WTC11 (cell line): Measurements from ENCODE around the gene HIGD1B. TPM values are rescaled to one million over a fixed set of nuclear protein-coding genes. Genes with fewer than 3 reads are reported as not detected.

Experiments
- ATAC-seq: fragments of 200-7000 bp; cut with Tn5 transposase; 2 replicates; pipeline ENCODE4 v1.10.0; 2021; ENCODE audit warnings: mild to moderate bottlenecking, moderate library complexity
- CTCF ChIA-PET: fragments of 300-600 bp; sonication (Branson Sonifier 250); formaldehyde crosslinking; loops from one replicate; lab custom pipeline; 2021; ENCODE audit warnings: antibody characterized with exemption; lab: Charles Lee
- POLR2A ChIA-PET: fragments of 350-600 bp; sonication (Branson Sonifier 250); formaldehyde crosslinking; loops from one replicate; lab custom pipeline; 2021; ENCODE audit warnings: antibody characterized with exemption; lab: Charles Lee
- DNase-seq: peaks from one replicate; pipeline ENCODE4 v3.0.0; 2021; ENCODE audit warnings: low spot score
- H3K27ac Mint-ChIP-seq: 2 replicates; pipeline ENCODE4 v1.8.0; 2021; ENCODE audit warnings: mixed read lengths
- H3K27me3 Mint-ChIP-seq: 2 replicates; pipeline ENCODE4 v1.8.0; 2021; ENCODE audit warnings: low read depth, mild to moderate bottlenecking, moderate library complexity, mixed read lengths
- H3K36me3 Mint-ChIP-seq: 2 replicates; pipeline ENCODE4 v1.8.0; 2021; ENCODE audit warnings: mixed read lengths
- H3K4me1 Mint-ChIP-seq: 2 replicates; pipeline ENCODE4 v1.8.0; 2022; ENCODE audit warnings: mixed read lengths
- H3K4me3 Mint-ChIP-seq: 2 replicates; pipeline ENCODE4 v1.8.0; 2021; ENCODE audit warnings: mild to moderate bottlenecking, moderate library complexity, mixed read lengths
- H3K9me3 Mint-ChIP-seq: 2 replicates; pipeline ENCODE4 v1.8.0; 2021; ENCODE audit warnings: mixed read lengths
- AR ChIP-seq: fragments of 250-450 bp; sonication (Bioruptor Pico); IDR thresholded peaks from 2 replicates; pipeline ENCODE4 v1.9.0; 2021; ENCODE audit warnings: mild to moderate bottlenecking
- ATF1 ChIP-seq: sonication (generic); formaldehyde crosslinking; IDR thresholded peaks from 2 replicates; pipeline ENCODE4 v1.8.1; 2023; ENCODE audit warnings: mild to moderate bottlenecking, moderate library complexity, missing genetic modification reagents
- FOXK1 ChIP-seq: sonication (generic); formaldehyde crosslinking; IDR thresholded peaks from 2 replicates; pipeline ENCODE4 v1.8.0; 2022; ENCODE audit warnings: mild to moderate bottlenecking, moderate library complexity, missing genetic modification reagents
- GABPB1 ChIP-seq: sonication (generic); formaldehyde crosslinking; IDR thresholded peaks from 2 replicates; pipeline ENCODE4 v1.8.1; 2023; ENCODE audit warnings: mild to moderate bottlenecking, missing genetic modification reagents
- GRHL2 ChIP-seq: fragments of 250-450 bp; sonication (Bioruptor Pico); IDR thresholded peaks from 2 replicates; pipeline ENCODE4 v1.8.0; 2022; ENCODE audit warnings: mild to moderate bottlenecking, moderate library complexity; ENCODE audit not compliant: insufficient replicate concordance, severe bottlenecking
- IRF2 ChIP-seq: sonication (generic); formaldehyde crosslinking; IDR thresholded peaks from 2 replicates; pipeline ENCODE4 v1.8.0; 2022; ENCODE audit warnings: low read depth, missing genetic modification reagents, borderline replicate concordance
- JAZF1 ChIP-seq: fragments of 250-450 bp; sonication (Bioruptor Pico); IDR thresholded peaks from 2 replicates; pipeline ENCODE4 v1.9.0; 2021; ENCODE audit warnings: moderate library complexity, mild to moderate bottlenecking, inconsistent platforms
- JUN ChIP-seq: sonication (generic); formaldehyde crosslinking; IDR thresholded peaks from 2 replicates; pipeline ENCODE4 v1.8.0; 2023; ENCODE audit warnings: mild to moderate bottlenecking, missing genetic modification reagents
- MYBL2 ChIP-seq: sonication (generic); formaldehyde crosslinking; IDR thresholded peaks from 2 replicates; pipeline ENCODE4 v1.8.1; 2023; ENCODE audit warnings: mild to moderate bottlenecking, moderate library complexity, missing genetic modification reagents
- NFATC4 ChIP-seq: fragments of 250-450 bp; sonication (Bioruptor Pico); IDR thresholded peaks from 2 replicates; pipeline ENCODE4 v1.9.0; 2021; ENCODE audit warnings: mild to moderate bottlenecking
- NFE2L1 ChIP-seq: sonication (generic); formaldehyde crosslinking; IDR thresholded peaks from 2 replicates; pipeline ENCODE4 v1.8.1; 2023; ENCODE audit warnings: missing genetic modification reagents
- NFYB ChIP-seq: sonication (generic); formaldehyde crosslinking; conservative IDR thresholded peaks from 2 replicates; pipeline ENCODE4 v1.8.0; 2022; ENCODE audit warnings: low read depth, missing genetic modification reagents
- PRRX2 ChIP-seq: fragments of 250-450 bp; sonication (Bioruptor Pico); IDR thresholded peaks from 2 replicates; pipeline ENCODE4 v1.8.0; 2021; ENCODE audit warnings: mild to moderate bottlenecking
- SMAD4 ChIP-seq: sonication (generic); formaldehyde crosslinking; IDR thresholded peaks from 2 replicates; pipeline ENCODE4 v1.8.0; 2022; ENCODE audit warnings: mild to moderate bottlenecking, missing genetic modification reagents
- ZMAT4 ChIP-seq: fragments of 250-450 bp; sonication (Bioruptor Pico); IDR thresholded peaks from 2 replicates; pipeline ENCODE4 v1.9.0; 2021; ENCODE audit warnings: mild to moderate bottlenecking
- ZNF263 ChIP-seq: sonication (generic); formaldehyde crosslinking; IDR thresholded peaks from 2 replicates; pipeline ENCODE4 v1.8.1; 2022; ENCODE audit warnings: low read depth, mild to moderate bottlenecking, moderate library complexity, missing genetic modification reagents
- ZNF423 ChIP-seq: fragments of 250-450 bp; sonication (Bioruptor Pico); IDR thresholded peaks from 2 replicates; pipeline ENCODE4 v2.1.2; 2022; ENCODE audit warnings: mild to moderate bottlenecking, moderate library complexity
- ZNF671 ChIP-seq: fragments of 250-450 bp; sonication (Bioruptor Pico); IDR thresholded peaks from 2 replicates; pipeline ENCODE4 v1.8.0; 2021; ENCODE audit warnings: mild to moderate bottlenecking
- total RNA-seq: library from RNA; stranded (reverse); gene quantifications from 3 replicates; pipeline ENCODE4 v1.2.3, GENCODE V29; 2021
- TF ChIP-seq, protein P1 (sequence below): sonication (generic); formaldehyde crosslinking; IDR thresholded peaks from 2 replicates; pipeline ENCODE4 v1.8.0; 2023; ENCODE audit warnings: mild to moderate bottlenecking, missing genetic modification reagents
- TF ChIP-seq, protein P2 (sequence below): sonication (generic); formaldehyde crosslinking; conservative IDR thresholded peaks from 2 replicates; pipeline ENCODE4 v1.8.1; 2023; ENCODE audit warnings: mild to moderate bottlenecking, low read depth, missing genetic modification reagents, moderate library complexity
- TF ChIP-seq, protein P3 (sequence below): sonication (generic); formaldehyde crosslinking; IDR thresholded peaks from 2 replicates; pipeline ENCODE4 v1.8.0; 2022; ENCODE audit warnings: missing genetic modification reagents

Gene HIGD1B
- total RNA-seq, 1 experiment from 2014 or later, result not detected

- TF ChIP-seq, protein P1, sequence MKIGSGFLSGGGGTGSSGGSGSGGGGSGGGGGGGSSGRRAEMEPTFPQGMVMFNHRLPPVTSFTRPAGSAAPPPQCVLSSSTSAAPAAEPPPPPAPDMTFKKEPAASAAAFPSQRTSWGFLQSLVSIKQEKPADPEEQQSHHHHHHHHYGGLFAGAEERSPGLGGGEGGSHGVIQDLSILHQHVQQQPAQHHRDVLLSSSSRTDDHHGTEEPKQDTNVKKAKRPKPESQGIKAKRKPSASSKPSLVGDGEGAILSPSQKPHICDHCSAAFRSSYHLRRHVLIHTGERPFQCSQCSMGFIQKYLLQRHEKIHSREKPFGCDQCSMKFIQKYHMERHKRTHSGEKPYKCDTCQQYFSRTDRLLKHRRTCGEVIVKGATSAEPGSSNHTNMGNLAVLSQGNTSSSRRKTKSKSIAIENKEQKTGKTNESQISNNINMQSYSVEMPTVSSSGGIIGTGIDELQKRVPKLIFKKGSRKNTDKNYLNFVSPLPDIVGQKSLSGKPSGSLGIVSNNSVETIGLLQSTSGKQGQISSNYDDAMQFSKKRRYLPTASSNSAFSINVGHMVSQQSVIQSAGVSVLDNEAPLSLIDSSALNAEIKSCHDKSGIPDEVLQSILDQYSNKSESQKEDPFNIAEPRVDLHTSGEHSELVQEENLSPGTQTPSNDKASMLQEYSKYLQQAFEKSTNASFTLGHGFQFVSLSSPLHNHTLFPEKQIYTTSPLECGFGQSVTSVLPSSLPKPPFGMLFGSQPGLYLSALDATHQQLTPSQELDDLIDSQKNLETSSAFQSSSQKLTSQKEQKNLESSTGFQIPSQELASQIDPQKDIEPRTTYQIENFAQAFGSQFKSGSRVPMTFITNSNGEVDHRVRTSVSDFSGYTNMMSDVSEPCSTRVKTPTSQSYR (CRISPR knock-in tag), result no peak
- TF ChIP-seq, protein P2, sequence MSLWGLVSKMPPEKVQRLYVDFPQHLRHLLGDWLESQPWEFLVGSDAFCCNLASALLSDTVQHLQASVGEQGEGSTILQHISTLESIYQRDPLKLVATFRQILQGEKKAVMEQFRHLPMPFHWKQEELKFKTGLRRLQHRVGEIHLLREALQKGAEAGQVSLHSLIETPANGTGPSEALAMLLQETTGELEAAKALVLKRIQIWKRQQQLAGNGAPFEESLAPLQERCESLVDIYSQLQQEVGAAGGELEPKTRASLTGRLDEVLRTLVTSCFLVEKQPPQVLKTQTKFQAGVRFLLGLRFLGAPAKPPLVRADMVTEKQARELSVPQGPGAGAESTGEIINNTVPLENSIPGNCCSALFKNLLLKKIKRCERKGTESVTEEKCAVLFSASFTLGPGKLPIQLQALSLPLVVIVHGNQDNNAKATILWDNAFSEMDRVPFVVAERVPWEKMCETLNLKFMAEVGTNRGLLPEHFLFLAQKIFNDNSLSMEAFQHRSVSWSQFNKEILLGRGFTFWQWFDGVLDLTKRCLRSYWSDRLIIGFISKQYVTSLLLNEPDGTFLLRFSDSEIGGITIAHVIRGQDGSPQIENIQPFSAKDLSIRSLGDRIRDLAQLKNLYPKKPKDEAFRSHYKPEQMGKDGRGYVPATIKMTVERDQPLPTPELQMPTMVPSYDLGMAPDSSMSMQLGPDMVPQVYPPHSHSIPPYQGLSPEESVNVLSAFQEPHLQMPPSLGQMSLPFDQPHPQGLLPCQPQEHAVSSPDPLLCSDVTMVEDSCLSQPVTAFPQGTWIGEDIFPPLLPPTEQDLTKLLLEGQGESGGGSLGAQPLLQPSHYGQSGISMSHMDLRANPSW (CRISPR knock-in tag), result no peak
- no peak for TF ChIP-seq FOXK1 (CRISPR knock-in tag)
- TF ChIP-seq ZNF263 (CRISPR knock-in tag), result no peak
- no peak for TF ChIP-seq GRHL2 (CRISPR knock-in tag)
- TF ChIP-seq ATF1 (CRISPR knock-in tag), result no peak
- TF ChIP-seq GABPB1 (CRISPR knock-in tag), result no peak
- TF ChIP-seq, protein P3, sequence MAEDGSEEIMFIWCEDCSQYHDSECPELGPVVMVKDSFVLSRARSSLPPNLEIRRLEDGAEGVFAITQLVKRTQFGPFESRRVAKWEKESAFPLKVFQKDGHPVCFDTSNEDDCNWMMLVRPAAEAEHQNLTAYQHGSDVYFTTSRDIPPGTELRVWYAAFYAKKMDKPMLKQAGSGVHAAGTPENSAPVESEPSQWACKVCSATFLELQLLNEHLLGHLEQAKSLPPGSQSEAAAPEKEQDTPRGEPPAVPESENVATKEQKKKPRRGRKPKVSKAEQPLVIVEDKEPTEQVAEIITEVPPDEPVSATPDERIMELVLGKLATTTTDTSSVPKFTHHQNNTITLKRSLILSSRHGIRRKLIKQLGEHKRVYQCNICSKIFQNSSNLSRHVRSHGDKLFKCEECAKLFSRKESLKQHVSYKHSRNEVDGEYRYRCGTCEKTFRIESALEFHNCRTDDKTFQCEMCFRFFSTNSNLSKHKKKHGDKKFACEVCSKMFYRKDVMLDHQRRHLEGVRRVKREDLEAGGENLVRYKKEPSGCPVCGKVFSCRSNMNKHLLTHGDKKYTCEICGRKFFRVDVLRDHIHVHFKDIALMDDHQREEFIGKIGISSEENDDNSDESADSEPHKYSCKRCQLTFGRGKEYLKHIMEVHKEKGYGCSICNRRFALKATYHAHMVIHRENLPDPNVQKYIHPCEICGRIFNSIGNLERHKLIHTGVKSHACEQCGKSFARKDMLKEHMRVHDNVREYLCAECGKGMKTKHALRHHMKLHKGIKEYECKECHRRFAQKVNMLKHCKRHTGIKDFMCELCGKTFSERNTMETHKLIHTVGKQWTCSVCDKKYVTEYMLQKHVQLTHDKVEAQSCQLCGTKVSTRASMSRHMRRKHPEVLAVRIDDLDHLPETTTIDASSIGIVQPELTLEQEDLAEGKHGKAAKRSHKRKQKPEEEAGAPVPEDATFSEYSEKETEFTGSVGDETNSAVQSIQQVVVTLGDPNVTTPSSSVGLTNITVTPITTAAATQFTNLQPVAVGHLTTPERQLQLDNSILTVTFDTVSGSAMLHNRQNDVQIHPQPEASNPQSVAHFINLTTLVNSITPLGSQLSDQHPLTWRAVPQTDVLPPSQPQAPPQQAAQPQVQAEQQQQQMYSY, result no peak
- TF ChIP-seq MYBL2, result no peak
- TF ChIP-seq PRRX2 (CRISPR knock-in tag), result no peak
- no peak for TF ChIP-seq ZNF423 (CRISPR knock-in tag)
- TF ChIP-seq, all 79 proteins: peak for 0
These were observed 31.7 kb downstream of the HIGD1B start (continued) for GRCh38 chr17:44879376-44879775.

GRCh38 chr17:44880062-44880461, 32.4 kb downstream of the HIGD1B start:
- no peak overlapping the region for H3K4me3 Mint-ChIP-seq

More at GRCh38 chr17:44880062-44880461, 32.4 kb downstream of the HIGD1B start:
- no peak for ATAC-seq
- DNase-seq, result no peak
- ChIA-PET CTCF (interaction anchor here (3.0 kb wide), 1 partner anchor 101 kb away, joined by 32 read pairs; no protein-coding TSS in a partner anchor), POLR2A (no interaction called here)
- Mint-ChIP-seq H3K27ac (no peak overlapping the region), H3K27me3 (no peaks in the 10 kb centered on the region), H3K9me3 (no peaks in the 10 kb centered on the region), H3K4me1 (no peaks in the 10 kb centered on the region), H3K36me3 (peaks cover 76% of the 10 kb centered on the region)
- TF ChIP-seq SMAD4 (CRISPR knock-in tag) (no peak), JAZF1 (CRISPR knock-in tag) (no peak), IRF2 (CRISPR knock-in tag) (no peak), NFYB (CRISPR knock-in tag) (no peak), NFATC4 (CRISPR knock-in tag) (no peak), JUN (CRISPR knock-in tag) (no peak), ZNF671 (CRISPR knock-in tag) (no peak), NFE2L1 (CRISPR knock-in tag) (no peak), ZMAT4 (CRISPR knock-in tag) (no peak), AR (CRISPR knock-in tag) (no peak)
- TF ChIP-seq, protein P2 (CRISPR knock-in tag), result no peak
